Lower leg skin (tissue), 4 donors: Measurements from ENCODE around the gene SNTG2. TPM values are rescaled to one million over a fixed set of nuclear protein-coding genes. Genes with fewer than 3 reads are reported as not detected.

Experiments
- DNase-seq, 2 donors: peaks; one replicate each; pipeline ENCODE4 v3.0.0-alpha.2; 2019; ENCODE audit warnings: low spot score in 2 of 2
- H3K4me3 ChIP-seq: fragments of 200-600 bp; sonication (generic); 2 replicates; pipeline ENCODE4 v1.5.1; 2017; ENCODE audit warnings: mild to moderate bottlenecking, low read depth; ENCODE audit not compliant: poor library complexity, severe bottlenecking
- CTCF ChIP-seq, 3 donors: fragments of 450-650 bp; IDR thresholded peaks; one replicate each; pipeline ENCODE4 v1.5.1; 2016; ENCODE audit warnings: antibody characterized with exemption in 3 of 3, mild to moderate bottlenecking in 3 of 3, moderate library complexity in 2 of 3
- POLR2A ChIP-seq, 2 donors: fragments of 450-650 bp; IDR thresholded peaks; one replicate each; pipeline ENCODE4 v1.6.1; 2016 to 2017; ENCODE audit warnings: antibody characterized with exemption in 2 of 2, mild to moderate bottlenecking in 1 of 2, moderate library complexity in 1 of 2
- WGBS, 2 donors: methylation state at CpG; one replicate each; pipeline ENCODE4 v1.1.5; 2018; 5-methylcytosine and 5-hydroxymethylcytosine counted together
- intact Hi-C: fragments of 100-400 bp; cut with DNase I; formaldehyde crosslinking; loops from one replicate; pipeline ENCODE4 v1.15.0; 2023; ENCODE audit warnings: low total_unique reads
- total RNA-seq, 4 donors: library from RNA; depleted of rRNA; stranded (reverse); fragments of >200 nt; gene quantifications; one replicate each; pipeline ENCODE4 v1.1.0, GENCODE V29; 2016

SNTG2 gene
- total RNA-seq, 4 donors from 2014 or later: 1.4 to 15.3 (median 6.3) TPM

- intact Hi-C loops: no loop called here
- no peak for DNase-seq
- no peak for TF ChIP-seq POLR2A (IDR thresholded peaks at IDR 0.05)
- TF ChIP-seq CTCF (IDR thresholded peaks at IDR 0.05): no peak
- 85 to 89% methylated on average over 9 of the region's 9 CpGs for WGBS, 2 donors
- no peak overlapping the region for H3K4me3 ChIP-seq
Observed at GRCh38 chr2:1077911-1078310, 127.3 kb downstream of the SNTG2 start.

GRCh38 chr2:1078326-1078725 lies 127.7 kb downstream of the SNTG2 start:
- TF ChIP-seq CTCF (IDR thresholded peaks at IDR 0.05) (no peak), POLR2A (IDR thresholded peaks at IDR 0.05) (no peak)
- 83 to 84% methylated on average over 10 of the region's 10 CpGs for WGBS, 2 donors
- H3K4me3 ChIP-seq: no peak overlapping the region
- intact Hi-C loops: no loop called here
- no peak for DNase-seq

- WGBS, 2 donors: 82 to 89% methylated on average over 15 of the region's 15 CpGs
- intact Hi-C loops: no loop called here
- H3K4me3 ChIP-seq: no peak overlapping the region
- TF ChIP-seq CTCF (IDR thresholded peaks at IDR 0.05) (no peak), POLR2A (IDR thresholded peaks at IDR 0.05) (no peak)
- no peak for DNase-seq
Observed at GRCh38 chr2:1079873-1080799, 129.5 kb downstream of the SNTG2 start.

GRCh38 chr2:1081451-1082225 lies 131.0 kb downstream of the SNTG2 start:
- intact Hi-C loops: no loop called here
- DNase-seq: no peak
- TF ChIP-seq POLR2A (IDR thresholded peaks at IDR 0.05): no peak
- H3K4me3 ChIP-seq: no peak overlapping the region
- WGBS, 2 donors: 50 to 61% methylated on average over 13 to 14 of the region's 14 CpGs

GRCh38 chr2:1082456-1083205 lies 132.0 kb downstream of the SNTG2 start:
- intact Hi-C loops: no loop called here
- TF ChIP-seq POLR2A (IDR thresholded peaks at IDR 0.05): no peak
- TF ChIP-seq CTCF (IDR thresholded peaks at IDR 0.05): no peak
- no peak overlapping the region for H3K4me3 ChIP-seq
- DNase-seq: no peak
- WGBS, 2 donors: 82 to 88% methylated on average over 17 of the region's 17 CpGs
